Measurements from ENCODE around the gene METTL1. TPM values are rescaled to one million over a fixed set of nuclear protein-coding genes. Genes with fewer than 3 reads are reported as not detected.

METTL1 gene
- total RNA-seq, 1 experiment from 2014 or later: 341 TPM

DNA sequence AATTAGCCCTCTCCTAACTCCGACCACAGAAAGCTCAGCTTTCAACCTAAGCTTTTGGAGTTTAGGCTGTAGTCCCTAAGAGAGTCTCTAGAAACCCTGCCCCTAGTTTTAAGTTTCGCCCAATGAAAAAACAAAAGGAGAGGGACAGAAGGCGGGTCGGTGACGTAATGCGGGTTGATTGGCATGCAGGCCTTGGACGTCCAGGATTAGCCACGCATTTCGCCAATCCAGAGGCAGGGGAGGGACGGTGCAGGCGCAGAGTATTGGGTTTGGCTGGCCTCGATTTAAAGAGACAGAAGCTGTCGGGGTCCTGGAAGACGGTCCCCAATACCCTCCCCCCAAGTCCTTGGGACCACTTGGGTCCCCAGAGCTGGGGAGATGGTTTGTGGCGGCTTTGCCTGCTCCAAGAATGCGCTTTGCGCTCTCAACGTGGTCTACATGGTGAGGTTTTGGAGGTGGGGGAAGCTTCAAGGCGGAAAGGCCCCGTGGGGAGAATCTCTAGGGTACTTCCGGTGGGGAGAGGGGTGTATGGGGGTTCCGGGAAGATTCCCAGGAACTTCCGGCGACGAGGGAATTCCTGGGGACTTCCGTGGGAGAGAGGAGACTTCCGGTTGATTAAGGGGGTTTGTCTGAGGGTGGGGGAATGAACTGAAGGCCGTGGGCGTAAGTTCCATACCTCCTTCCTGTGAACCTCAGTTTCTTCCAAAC is 27.0 kb downstream of the METTL1 start, which contains the start of gene TSPAN31:
Gene TSPAN31 (plus strand): TSS at position 263 of the 708 bp plus-strand sequence. CDS start 116 bp downstream, at position 379.
- Histone ChIP-seq H3K27ac (peak within 1 kb of the TSS; percentile 89), H3K4me3 (peak within 1 kb of the TSS; percentile 64)
- peak; percentile 100 for DNase-seq

DNA sequence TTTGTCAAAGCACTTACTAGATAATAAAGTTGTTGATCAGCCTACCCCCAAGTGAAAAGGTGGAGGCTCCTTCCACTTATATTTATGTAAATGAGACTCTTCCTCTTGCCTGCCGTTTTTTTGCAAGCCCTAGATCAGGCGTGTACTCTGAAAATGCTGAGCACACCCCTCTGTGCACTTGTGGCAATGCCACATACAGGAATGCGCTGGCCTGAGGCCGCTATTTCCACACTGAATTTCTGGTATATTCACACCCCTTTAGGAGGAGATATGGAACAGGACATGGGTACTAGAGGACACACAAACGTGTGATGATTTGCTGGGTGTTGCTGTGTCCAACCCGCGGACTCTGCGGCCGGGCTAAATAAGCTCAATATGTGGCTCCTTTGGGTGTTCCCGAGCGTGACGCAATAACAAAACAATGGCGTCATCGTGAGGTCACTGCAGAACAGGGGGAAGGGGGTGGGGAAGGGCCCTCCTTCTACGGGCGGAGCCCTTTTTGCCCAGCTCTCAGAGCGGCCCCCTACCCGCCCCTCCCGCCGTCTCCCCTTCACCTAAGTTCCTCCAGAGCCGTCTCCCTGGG is 27.6 kb downstream of the METTL1 start:
- H3K27ac ChIP-seq: peak overlapping the region; percentile 89
- no peak for DNase-seq
- H3K4me1 ChIP-seq: peaks cover 20% of the 10 kb centered on the region
- no peaks in the 10 kb centered on the region for H3K9me3 ChIP-seq (replicated peaks)
- peak overlapping the region; percentile 64 for H3K4me3 ChIP-seq
- H3K36me3 ChIP-seq: peaks cover 38% of the 10 kb centered on the region
- peaks cover 41% of the 10 kb centered on the region for H3K27me3 ChIP-seq

More for the DNA sequence above, 27.0 kb downstream of the METTL1 start, which contains the start of gene TSPAN31:
- Histone ChIP-seq H3K9me3 (replicated peaks) (no peaks in the 10 kb centered on the region), H3K36me3 (peaks cover 44% of the 10 kb centered on the region), H3K4me1 (peaks cover 19% of the 10 kb centered on the region), H3K27me3 (peaks cover 34% of the 10 kb centered on the region)

DNA sequence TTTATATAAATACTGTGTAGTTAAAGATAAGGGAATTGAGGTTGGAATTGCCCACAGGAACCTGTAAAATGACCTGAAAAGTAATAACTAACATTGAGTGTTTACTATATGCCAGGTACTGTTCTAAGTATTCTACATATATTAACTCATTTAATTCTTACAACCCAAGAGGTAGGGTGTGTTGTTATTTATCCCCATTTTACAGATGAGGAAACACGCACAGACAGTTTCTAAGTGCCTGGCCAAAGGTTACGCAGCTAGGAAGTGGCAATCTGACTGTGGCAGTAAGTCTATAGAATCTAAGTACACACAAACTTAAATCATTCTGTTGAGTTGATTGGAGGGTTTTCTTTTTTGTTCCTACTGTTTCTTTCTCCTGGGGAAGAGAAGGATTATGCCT is 28.1 kb downstream of the METTL1 start:
- DNase-seq: no peak
- Histone ChIP-seq H3K27ac (no peak overlapping the region), H3K4me3 (peak overlapping the region; percentile 64), H3K36me3 (peaks cover 32% of the 10 kb centered on the region), H3K27me3 (peaks cover 45% of the 10 kb centered on the region), H3K4me1 (peaks cover 24% of the 10 kb centered on the region), H3K9me3 (replicated peaks) (no peaks in the 10 kb centered on the region)

DNA sequence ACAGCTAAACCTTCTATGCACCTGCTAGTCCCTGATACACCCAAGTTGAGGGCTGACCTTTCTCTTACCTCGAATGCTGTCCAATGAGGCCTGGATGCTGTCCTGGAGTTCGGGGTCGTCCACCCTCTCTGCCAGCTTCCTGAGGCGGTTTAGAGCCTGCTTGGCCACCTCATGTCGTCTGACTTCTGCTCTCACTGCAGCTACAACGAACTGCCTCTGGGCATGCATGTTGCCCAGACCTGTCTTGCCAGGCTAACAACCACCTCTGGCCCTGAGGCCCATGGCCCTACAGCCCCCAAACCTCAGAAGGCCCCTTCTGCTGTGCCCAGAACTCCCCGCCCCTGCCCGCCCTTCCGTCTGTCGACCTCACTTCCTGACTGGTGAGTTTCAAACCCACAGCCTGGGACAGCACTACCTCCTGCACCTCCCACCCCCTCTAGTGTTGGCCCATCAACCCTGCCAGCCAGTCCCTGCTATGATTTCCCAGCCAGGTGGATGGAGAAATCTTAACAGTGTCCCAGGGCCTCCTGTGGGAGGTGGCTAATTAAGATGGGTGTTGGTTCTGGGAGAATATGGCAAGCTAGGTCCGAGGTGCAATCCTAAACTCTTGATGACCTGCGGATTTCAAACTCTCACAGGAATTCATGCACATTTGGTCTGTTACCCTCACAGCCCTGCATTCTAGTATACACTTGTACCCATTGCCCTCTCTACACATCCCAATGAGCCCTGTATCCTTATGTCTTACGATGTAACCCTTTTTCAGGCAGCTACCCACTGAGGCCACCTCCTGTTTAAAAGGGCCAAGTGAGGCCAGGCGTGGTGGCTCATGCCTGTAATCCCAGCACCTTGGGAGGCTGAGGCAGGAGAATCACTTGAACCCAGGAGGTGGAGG is 29.8 kb downstream of the METTL1 start:
- peak; percentile 89 for DNase-seq
- Histone ChIP-seq H3K27ac (no peak overlapping the region), H3K27me3 (peaks cover 54% of the 10 kb centered on the region), H3K9me3 (replicated peaks) (no peaks in the 10 kb centered on the region), H3K4me3 (no peak overlapping the region), H3K36me3 (peaks cover 16% of the 10 kb centered on the region), H3K4me1 (peaks cover 28% of the 10 kb centered on the region)

DNA sequence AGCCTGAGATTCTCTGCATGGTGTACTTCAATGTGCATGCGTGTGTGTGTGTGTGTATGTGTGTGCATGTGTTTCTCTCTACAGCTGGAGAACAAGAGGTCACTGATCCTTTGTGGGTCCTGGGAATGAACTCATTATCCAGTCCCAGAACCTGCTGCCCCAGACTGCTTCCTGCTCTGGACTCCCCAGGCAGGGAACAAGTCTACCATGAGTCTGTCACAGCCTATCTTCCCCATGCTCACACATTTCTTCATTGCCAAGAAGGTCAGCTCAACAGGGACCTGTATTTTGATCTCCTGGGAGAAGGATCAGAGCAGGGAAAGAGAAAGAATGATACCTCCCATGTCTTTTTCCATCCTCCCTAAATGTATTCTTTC is 30.5 kb downstream of the METTL1 start:
- peaks cover 61% of the 10 kb centered on the region for H3K27me3 ChIP-seq
- no peak overlapping the region for H3K27ac ChIP-seq
- H3K9me3 ChIP-seq (replicated peaks): no peaks in the 10 kb centered on the region
- H3K4me3 ChIP-seq: no peak overlapping the region
- H3K4me1 ChIP-seq: peaks cover 34% of the 10 kb centered on the region
- H3K36me3 ChIP-seq: peaks cover 9% of the 10 kb centered on the region
- no peak for DNase-seq

DNA sequence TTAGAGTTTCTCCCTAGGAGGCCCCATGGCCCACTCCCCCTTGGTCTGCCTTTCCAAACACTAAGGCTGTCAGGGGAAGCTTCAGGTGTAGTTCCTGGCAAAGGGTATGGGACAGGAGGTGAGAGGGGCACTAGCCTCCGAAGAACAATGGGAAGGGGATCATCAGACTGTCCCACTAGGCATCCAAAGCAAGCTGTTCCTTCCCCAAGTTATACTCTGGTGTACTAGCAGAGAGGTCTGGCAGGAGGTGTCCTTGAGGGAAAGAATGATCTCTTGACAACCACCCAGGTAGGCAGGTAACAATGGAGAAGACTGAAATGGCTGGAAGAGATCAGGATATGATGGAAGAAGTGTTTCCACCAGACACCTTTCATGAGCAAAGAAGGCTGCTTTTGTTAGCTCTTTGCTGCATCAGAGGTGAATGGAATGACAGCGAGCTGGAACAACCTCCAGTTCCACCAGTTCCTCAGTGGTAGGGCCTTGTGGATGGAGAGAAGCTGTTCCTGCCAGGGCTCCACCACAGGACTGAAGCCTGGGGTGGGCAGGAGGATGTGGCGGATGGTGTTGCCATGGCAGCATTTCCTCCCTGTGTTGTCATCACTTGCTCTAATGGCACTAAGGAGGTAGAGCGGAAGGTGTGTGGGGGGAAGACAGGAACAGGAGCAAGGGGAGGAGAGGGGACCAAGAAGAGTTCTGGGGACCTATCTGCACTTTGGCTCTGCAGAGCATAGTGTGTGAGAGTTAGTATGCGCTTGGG is 31.1 kb downstream of the METTL1 start:
- H3K27me3 ChIP-seq: peaks cover 61% of the 10 kb centered on the region
- DNase-seq: peak; percentile 80 to 82
- no peak overlapping the region for H3K4me3 ChIP-seq

DNA sequence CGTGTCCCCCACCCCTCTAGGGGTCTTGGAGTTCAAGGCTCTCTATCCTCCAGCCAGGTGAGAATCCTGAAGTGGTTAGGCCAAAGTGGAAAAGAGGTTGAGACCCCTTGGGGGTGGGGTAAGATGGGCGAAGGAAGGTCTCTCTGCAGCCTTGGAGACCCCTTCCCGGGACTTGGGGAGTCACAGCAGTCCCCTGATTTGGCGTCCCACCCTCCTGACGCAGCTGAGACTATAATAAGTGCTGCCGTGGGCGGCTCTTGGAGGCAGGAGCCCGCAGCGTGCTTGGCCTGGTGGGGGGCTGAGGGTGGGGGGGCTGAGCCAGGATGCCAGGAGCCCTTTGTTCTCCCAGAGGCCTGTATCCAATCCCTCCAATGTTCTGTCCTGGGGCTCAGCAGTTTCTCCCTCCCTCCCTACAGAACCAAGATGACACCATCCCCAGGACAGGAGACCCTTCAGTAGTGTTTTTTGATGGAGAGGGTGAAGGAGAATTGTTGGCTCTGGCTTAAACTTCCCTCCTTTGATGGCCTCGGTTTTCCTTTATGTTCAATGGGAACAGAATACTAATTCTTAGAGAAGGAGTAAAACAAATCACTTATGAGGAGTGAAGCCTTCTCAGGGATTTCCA is 31.9 kb downstream of the METTL1 start:
- no peaks in the 10 kb centered on the region for H3K36me3 ChIP-seq
- no peak for DNase-seq
- no peak overlapping the region for H3K4me3 ChIP-seq
- no peaks in the 10 kb centered on the region for H3K9me3 ChIP-seq (replicated peaks)
- H3K4me1 ChIP-seq: peaks cover 35% of the 10 kb centered on the region
- H3K27me3 ChIP-seq: peaks cover 61% of the 10 kb centered on the region
- no peak overlapping the region for H3K27ac ChIP-seq

More for the DNA sequence above, 31.1 kb downstream of the METTL1 start:
- Histone ChIP-seq H3K9me3 (replicated peaks) (no peaks in the 10 kb centered on the region), H3K4me1 (peaks cover 32% of the 10 kb centered on the region), H3K36me3 (peaks cover 3% of the 10 kb centered on the region), H3K27ac (no peak overlapping the region)

DNA sequence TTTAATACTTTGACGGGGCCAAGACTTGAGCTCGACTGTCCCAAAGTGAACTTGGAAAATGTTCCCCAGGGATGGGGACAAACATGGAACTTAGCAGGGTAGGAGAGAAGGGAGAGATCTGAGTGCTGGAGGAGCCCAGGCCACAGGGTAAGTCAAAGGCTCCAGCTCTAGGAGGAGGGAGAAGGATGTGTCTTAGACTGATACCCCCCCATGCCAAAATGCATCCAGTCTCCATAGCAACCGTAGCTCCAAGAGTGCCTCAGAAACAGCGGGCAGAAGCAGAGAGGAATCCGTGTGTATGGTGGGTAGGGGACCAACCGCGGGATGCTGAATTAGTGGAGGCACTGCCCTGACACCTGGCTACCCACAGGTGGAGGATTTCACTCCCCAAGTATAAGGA is 32.5 kb downstream of the METTL1 start:
- DNase-seq: peak in 1 of 2 experiments; percentile 83
- Histone ChIP-seq H3K9me3 (replicated peaks) (no peaks in the 10 kb centered on the region), H3K27ac (no peak overlapping the region), H3K36me3 (no peaks in the 10 kb centered on the region), H3K4me3 (no peak overlapping the region), H3K4me1 (peaks cover 42% of the 10 kb centered on the region), H3K27me3 (peaks cover 61% of the 10 kb centered on the region)

DNA sequence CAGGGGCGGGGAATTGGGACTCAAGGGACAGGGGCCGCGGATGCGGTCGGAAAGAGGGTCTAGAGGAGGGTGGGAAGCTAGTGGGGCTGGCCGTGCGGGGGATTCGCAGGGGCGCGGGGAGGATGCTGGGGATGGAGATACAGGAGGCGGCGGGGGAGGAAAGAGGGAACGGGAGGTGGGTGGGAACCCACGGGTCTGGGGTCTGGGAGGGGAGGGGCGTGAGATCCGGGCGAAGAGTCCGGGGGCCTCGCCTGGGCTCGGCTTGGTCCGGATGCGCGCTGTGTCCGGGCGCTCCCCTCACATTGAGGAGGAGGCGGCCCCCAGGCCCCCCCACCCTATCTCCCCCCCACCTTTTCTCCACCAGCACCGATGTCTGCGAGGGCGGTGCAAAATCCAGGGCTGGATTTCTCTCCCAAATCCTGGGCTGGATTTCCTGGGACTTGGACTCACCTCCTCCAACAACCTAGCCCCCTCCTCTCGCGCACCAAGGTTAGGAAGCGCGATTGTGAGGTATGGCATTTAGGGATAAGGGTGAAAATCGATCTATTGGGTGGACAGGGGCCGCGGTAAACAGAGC is 33.2 kb downstream of the METTL1 start, which contains the start of gene AGAP2:
Gene AGAP2 (minus strand): TSS at position 82 of the 577 bp plus-strand sequence. CDS start 496 bp downstream, outside the sequence.
- Histone ChIP-seq H3K27me3 (peaks cover 61% of the 10 kb centered on the region), H3K4me1 (peaks cover 39% of the 10 kb centered on the region), H3K4me3 (peak within 1 kb of the TSS; percentile 46), H3K36me3 (no peaks in the 10 kb centered on the region), H3K9me3 (replicated peaks) (no peaks in the 10 kb centered on the region), H3K27ac (no peak within 1 kb of the TSS)
- DNase-seq: peak; percentile 98 to 100

DNA sequence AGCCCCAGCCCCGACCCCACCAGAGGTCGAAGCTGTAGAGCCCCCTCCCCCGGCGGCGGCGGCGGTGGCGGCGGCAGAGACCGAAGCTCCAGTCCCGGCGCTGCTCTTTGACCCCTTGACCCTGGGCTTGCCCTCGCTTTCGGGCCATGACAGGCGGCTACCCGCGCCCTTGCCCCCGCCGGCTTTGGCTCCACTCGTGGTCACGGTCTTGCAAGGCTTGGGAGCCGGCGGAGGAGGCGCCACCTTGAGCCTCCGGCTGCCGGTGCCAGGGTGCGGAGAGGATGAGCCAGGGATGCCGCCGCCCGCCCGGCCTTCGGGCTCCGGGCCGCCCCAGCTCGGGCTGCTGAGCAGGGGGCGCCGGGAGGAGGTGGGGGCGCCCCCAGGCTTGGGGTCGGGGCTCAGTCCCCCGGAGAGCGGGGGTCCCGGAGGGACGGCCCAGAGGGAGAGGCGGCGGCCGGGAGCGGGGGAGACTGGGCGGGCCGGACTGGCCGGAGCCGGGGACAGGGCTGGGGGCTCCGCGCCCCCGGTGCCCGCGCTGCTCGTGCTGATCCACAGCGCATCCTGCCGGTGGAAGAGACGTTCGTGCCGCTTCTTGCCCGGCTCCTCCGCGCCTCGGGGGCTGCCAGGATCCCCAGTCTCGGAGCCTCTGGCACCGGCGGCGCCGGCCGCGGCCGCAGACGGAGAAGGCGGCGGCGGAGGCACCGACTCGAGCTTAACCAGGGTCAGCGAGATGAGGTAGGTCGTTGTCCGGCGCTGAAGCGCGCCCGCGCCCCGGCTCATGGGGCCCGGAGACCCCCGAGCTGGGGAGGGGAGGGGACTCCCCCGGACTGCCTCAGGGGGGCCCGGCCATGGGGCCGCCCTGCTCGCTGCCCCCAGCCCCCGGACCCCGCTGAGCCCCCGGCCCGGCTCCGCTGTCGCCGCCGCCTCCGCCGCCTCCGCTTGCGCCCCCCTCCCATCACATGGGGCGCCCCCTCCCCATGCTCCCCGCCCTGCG is 34.1 kb downstream of the METTL1 start:
- Histone ChIP-seq H3K9me3 (replicated peaks) (no peaks in the 10 kb centered on the region), H3K36me3 (no peaks in the 10 kb centered on the region), H3K27me3 (peaks cover 55% of the 10 kb centered on the region), H3K4me3 (peak overlapping the region; percentile 46), H3K27ac (no peak overlapping the region), H3K4me1 (peaks cover 37% of the 10 kb centered on the region)
- DNase-seq: peak; percentile 96 to 98

DNA sequence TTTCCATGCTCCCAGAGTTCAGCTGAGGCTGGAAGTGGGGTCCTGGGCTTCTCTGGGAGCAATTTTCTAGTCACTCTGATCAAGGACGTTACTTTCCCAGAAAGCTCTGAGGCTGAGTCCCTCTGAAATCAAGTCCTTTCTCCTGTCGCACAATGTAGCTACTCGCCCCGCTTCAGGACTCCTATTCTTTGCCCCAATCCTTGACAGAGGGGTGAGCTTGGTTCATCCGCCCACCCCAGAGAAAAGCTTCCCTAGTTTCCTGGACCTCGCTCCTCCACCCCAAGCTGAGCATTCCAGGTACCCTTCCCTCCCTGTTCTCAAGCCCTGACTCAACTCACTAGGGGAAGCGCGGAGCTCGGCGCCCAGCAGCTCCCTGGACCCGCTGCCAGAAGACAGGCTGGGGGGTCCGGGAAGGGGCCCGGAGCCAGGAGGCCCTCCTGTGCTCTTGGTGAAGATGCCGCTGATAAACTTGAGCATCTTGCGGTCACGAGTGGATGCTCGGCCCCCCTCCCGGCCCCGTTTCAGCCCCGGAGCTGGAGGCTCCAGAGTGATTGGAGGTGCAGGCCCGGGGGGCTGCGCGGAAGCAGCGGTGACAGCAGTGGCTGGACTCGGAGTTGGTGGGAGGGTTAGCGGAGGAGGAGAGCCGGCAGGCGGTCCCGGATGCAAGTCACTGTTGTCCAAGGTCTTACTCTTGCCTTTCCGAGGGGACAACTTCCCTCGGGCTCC is 35.0 kb downstream of the METTL1 start:
- Histone ChIP-seq H3K4me3 (peak overlapping the region; percentile 45), H3K36me3 (no peaks in the 10 kb centered on the region), H3K4me1 (peaks cover 37% of the 10 kb centered on the region), H3K27me3 (peaks cover 47% of the 10 kb centered on the region), H3K27ac (no peak overlapping the region), H3K9me3 (replicated peaks) (no peaks in the 10 kb centered on the region)
- peak; percentile 84 to 94 for DNase-seq

All from SJCRH30 (cell line).